Measurements from ENCODE around the gene BPIFB4. TPM values are rescaled to one million over a fixed set of nuclear protein-coding genes. Genes with fewer than 3 reads are reported as not detected.
A peak's percentile ranks its signal among the peaks of the same experiment; 100 is the strongest.

Gene BPIFB4
- total RNA-seq, 1 donor from 2014 or later: not detected

GRCh38 chr20:33059741-33060390 lies 19.6 kb upstream of the BPIFB4 start:
- no peak for DNase-seq (ENCODE audit: low spot score in 2 of 2)
- no peak for FAIRE-seq

- FAIRE-seq: no peak
- no peak for DNase-seq (ENCODE audit: low spot score in 2 of 2)
Observed at GRCh38 chr20:33061658-33062028, 17.8 kb upstream of the BPIFB4 start.

- FAIRE-seq (no peak), DNase-seq (ENCODE audit: low spot score in 2 of 2) (no peak)
Observed at GRCh38 chr20:33062105-33062824, 17.2 kb upstream of the BPIFB4 start.

- DNase-seq (ENCODE audit: low spot score in 2 of 2): no peak
- FAIRE-seq: no peak
Observed at GRCh38 chr20:33062825-33063149, 16.7 kb upstream of the BPIFB4 start.

GRCh38 chr20:33063271-33063670 lies 16.2 kb upstream of the BPIFB4 start:
- no peak for FAIRE-seq
- DNase-seq (ENCODE audit: low spot score in 2 of 2): no peak

- FAIRE-seq (no peak), DNase-seq (ENCODE audit: low spot score in 2 of 2) (no peak)
Observed at GRCh38 chr20:33064572-33065287, 14.7 kb upstream of the BPIFB4 start.

GRCh38 chr20:33065785-33066184 lies 13.7 kb upstream of the BPIFB4 start:
- FAIRE-seq (no peak), DNase-seq (ENCODE audit: low spot score in 2 of 2) (no peak)

- FAIRE-seq: no peak
- no peak for DNase-seq (ENCODE audit: low spot score in 2 of 2)
Observed at GRCh38 chr20:33067806-33068205, 11.6 kb upstream of the BPIFB4 start.

GRCh38 chr20:33068251-33068939 lies 11.0 kb upstream of the BPIFB4 start:
- FAIRE-seq (no peak), DNase-seq (ENCODE audit: low spot score in 2 of 2) (no peak)

GRCh38 chr20:33069673-33070072 lies 9.8 kb upstream of the BPIFB4 start:
- DNase-seq (ENCODE audit: low spot score in 2 of 2): no peak
- no peak for FAIRE-seq

- no peak for DNase-seq (ENCODE audit: low spot score in 2 of 2)
- no peak for FAIRE-seq
Observed at GRCh38 chr20:33070111-33071053, 9.1 kb upstream of the BPIFB4 start.

GRCh38 chr20:33071198-33071597 lies 8.2 kb upstream of the BPIFB4 start:
- DNase-seq (ENCODE audit: low spot score in 2 of 2) (no peak), FAIRE-seq (no peak)

- FAIRE-seq (no peak), DNase-seq (ENCODE audit: low spot score in 2 of 2) (no peak)
Observed at GRCh38 chr20:33072362-33072761, 7.1 kb upstream of the BPIFB4 start.

GRCh38 chr20:33072813-33073212 lies 6.6 kb upstream of the BPIFB4 start:
- FAIRE-seq: no peak

GRCh38 chr20:33074675-33075074 lies 4.8 kb upstream of the BPIFB4 start:
- no peak for FAIRE-seq
- no peak for DNase-seq (ENCODE audit: low spot score in 2 of 2)

More at GRCh38 chr20:33072813-33073212, 6.6 kb upstream of the BPIFB4 start:
- DNase-seq (ENCODE audit: low spot score in 2 of 2): no peak

GRCh38 chr20:33075281-33075680 lies 4.2 kb upstream of the BPIFB4 start:
- DNase-seq (ENCODE audit: low spot score in 2 of 2) (no peak), FAIRE-seq (no peak)

- DNase-seq (ENCODE audit: low spot score in 2 of 2) (peak in 1 of 2 donors; percentile 48), FAIRE-seq (no peak)
Observed at GRCh38 chr20:33076662-33077372, 2.6 kb upstream of the BPIFB4 start.

GRCh38 chr20:33081411-33082154 lies 2.1 kb downstream of the BPIFB4 start:
- FAIRE-seq (no peak), DNase-seq (ENCODE audit: low spot score in 2 of 2) (no peak)

- FAIRE-seq: no peak
- no peak for DNase-seq (ENCODE audit: low spot score in 2 of 2)
Observed at GRCh38 chr20:33082546-33082945, 3.1 kb downstream of the BPIFB4 start.

All from frontal cortex (tissue), 4 donors.